ENCODE results near the gene PISD.

DNA sequence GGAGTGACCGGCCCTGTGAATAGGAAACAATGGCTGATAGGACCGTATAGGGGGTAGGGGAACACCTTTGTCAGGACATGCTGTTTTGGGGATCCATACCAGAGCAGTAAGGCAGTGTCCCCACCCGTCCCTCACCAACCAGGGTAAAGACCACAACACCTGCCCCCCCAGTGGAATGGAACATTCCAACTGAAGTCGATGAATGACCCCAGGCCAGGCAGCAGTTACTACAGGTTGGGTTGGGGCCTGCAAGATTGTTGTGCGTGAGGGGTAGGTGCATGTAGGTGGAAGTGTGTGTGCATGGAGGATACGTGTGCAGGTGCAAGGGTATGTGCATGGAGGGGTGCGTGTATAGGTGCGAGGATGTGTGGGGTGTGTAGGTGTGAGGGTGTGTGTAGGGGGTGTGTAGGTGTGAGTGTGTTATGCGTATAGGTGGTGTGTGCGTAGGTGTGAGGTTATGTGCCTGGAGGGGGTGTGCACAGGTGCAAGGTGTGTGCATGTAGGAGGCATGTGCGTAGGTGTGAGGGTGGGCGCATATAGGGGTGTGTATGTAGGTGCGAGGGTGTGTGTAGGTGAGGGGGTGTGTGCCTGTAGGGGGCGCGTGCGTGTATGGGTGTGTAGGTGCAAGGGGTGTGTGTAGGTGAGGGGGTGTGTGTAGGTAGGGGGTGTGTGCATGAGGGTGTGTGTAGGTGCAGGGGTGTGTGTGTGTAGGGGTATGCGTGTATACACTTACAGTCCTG lies 32.9 kb downstream of the PISD start:
- no peak for TF ChIP-seq EZH2 (IDR thresholded peaks at IDR 0.05; ENCODE audit: borderline replicate concordance, low read depth, low read length, severe bottlenecking)
- TF ChIP-seq, protein P1, sequence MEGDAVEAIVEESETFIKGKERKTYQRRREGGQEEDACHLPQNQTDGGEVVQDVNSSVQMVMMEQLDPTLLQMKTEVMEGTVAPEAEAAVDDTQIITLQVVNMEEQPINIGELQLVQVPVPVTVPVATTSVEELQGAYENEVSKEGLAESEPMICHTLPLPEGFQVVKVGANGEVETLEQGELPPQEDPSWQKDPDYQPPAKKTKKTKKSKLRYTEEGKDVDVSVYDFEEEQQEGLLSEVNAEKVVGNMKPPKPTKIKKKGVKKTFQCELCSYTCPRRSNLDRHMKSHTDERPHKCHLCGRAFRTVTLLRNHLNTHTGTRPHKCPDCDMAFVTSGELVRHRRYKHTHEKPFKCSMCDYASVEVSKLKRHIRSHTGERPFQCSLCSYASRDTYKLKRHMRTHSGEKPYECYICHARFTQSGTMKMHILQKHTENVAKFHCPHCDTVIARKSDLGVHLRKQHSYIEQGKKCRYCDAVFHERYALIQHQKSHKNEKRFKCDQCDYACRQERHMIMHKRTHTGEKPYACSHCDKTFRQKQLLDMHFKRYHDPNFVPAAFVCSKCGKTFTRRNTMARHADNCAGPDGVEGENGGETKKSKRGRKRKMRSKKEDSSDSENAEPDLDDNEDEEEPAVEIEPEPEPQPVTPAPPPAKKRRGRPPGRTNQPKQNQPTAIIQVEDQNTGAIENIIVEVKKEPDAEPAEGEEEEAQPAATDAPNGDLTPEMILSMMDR (IDR thresholded peaks at IDR 0.05; ENCODE audit: extremely low read depth in 1 of 2, insufficient read depth in 1 of 2, low read depth in 1 of 2, low read length in 2 of 2) = no peak
